HG02588 (cell line): Measurements from ENCODE around the gene CCDC57.

Experiments
- ATAC-seq: cut with Tn5 transposase; IDR thresholded peaks from one replicate; pipeline ENCODE4 v1.9.1; 2021; ENCODE audit warnings: mild to moderate bottlenecking, moderate library complexity; ENCODE audit not compliant: unreplicated experiment

The CCDC57 gene

GRCh38 chr17:82236142-82236971 lies 23.7 kb upstream of the CCDC57 start:
- no peak for ATAC-seq

DNA sequence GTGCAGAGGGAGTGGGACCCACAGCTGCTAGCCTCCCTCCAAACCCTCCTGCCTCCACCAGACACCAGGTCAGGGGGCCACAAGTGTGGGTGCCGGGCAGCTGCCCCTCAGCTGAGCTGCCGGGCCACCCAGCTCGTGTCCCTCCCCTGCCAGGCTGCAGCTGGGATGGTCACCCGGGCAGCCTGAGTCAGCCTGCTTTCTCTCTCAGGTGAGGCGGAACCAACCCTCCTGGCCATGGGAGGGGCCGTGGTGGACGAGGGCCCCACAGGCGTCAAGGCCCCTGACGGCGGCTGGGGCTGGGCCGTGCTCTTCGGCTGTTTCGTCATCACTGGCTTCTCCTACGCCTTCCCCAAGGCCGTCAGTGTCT lies 23.1 kb upstream of the CCDC57 start:
- ATAC-seq: no peak

DNA sequence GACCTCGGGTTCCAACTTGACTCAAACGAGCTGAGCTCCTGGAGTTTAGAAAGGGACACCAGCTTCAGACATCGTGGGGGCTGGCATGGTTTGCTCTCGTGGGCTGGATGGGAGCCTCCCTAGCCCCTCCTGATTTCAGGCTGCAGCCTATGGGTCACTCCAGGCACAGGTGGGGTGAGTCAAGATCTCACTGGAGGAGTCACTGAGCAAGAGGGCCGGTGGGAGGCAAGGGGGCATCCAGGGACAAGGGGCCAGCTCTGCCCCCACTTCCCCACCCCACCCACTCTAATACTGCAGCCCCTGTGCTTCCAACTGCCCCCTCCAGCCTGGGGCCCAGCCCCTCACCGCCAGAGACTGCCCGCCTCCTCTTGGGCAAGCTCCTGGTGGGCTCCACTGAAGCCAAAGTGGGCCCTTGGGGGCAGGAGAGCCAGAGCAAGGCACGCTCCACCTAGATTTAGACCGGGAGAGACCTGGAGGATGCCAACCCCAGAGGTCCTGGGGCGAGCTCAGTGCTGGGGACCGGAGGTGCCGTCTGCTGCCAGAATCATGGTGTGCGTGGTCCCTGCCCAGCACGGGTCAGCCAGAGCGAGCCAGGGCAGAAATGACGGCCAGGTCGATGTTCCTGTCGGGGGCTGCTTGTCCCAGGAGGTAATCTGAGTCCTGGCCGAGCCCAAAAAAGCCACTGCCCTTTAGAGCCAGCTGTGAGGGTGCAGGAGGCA lies 22.6 kb upstream of the CCDC57 start:
- no peak for ATAC-seq

DNA sequence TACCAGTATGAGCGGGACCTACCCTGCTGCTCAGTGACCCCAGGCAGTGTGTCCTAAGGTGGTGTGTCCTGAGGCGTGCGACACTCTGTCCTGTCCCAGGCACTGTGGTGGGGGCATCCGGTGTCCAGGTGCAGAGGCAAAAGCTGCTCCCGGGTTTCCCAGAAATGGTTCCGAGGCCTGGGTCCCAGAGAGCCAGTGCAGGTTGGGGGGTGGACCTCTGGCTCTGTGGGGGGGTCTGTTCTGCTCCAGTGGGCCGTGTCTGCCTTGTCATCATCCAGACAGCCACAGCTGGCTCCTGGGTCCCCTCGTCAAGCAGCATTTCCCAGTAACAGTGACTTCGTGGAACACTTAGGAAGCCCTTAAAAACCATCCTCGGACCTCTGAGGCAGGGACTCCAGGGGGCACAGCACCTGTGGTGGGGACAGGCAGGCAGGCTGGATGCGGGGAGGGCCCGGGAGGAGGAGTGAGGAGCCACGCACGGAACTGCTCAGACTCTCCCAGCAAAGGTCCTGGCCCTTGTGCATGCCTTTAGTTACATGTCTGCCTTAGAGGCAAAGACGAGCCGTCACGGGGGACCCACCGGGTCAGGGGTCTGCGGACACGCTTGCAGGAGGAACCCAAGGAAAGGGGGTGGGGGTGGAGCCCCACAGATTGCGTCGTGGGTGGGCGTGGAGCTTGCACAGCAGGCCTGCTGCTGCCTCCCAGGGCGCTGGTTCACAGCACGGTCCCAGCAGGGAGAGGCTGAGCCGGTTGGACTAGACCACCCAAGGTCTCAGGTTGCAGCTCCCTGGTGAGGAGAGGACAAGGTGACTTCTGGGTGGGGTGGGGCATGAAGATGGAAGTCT lies 21.8 kb upstream of the CCDC57 start:
- ATAC-seq: no peak

DNA sequence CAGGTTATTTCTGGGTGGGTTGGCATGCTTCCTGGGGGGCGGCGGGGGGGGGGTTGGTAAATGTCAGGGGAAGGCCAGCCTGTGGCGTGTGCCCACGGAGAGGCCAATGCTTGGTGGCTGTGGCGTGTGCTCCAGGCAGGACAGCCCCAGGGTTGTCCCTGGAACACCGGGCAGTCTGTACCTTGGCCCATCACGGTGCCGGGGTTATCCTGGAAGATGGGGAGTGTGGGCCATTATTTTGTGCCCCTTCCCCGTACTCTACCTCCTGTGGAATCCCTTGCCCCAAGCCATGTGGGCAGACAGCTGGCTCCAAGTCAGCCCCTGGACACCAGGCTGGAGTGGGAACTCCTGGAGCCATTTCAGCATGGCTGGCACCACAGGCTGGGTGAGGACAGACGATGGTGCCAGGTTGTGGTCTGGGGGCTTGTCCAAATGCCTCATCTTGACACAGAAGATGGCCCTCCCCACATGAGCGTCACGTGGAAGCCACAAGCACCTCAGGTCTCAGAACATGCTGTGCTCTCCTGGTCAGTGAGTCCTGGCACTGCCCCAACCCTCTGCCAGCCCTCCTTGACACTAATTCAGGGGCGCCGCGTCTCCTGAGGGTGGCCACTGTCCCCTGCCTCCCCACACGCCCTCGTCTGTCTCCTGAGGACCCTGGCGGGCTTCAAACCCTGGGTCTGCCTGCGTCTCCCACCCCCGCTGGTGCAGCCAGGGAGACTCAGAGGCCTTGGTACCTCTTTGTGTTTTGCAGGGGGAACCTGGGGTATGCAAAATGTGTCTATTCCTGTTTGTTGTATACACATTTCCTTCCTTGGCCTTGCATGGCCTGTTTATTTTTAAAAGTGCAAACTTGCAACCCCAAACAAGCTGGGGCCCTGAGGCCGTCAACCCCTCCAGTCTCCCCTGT lies 20.5 kb upstream of the CCDC57 start:
- ATAC-seq: no peak

DNA sequence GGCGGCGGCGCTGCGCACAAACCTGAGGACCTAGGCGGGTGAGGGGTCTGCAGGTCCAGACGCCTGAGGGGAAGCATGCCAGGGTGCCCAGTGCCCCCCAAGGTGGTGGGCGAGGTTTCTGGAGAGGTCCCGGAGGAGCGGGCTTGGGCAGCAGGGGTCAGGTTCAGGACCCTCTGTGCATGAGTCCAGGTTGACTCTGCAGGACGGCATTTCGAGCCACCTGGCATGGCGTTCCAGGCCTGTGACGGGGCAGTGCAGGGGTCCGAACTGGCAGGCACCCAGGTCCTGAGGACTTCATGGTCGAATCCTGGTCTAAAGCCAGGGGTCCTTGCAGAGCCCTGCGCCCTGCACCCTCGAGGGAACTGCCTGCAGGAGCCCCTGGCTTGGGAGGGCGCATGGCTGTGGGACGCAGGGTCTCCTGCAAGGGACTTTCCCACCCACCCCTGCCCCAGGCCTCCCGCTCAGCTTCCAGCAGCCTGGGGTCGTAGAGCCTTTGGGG lies 19.7 kb upstream of the CCDC57 start:
- ATAC-seq: no peak

DNA sequence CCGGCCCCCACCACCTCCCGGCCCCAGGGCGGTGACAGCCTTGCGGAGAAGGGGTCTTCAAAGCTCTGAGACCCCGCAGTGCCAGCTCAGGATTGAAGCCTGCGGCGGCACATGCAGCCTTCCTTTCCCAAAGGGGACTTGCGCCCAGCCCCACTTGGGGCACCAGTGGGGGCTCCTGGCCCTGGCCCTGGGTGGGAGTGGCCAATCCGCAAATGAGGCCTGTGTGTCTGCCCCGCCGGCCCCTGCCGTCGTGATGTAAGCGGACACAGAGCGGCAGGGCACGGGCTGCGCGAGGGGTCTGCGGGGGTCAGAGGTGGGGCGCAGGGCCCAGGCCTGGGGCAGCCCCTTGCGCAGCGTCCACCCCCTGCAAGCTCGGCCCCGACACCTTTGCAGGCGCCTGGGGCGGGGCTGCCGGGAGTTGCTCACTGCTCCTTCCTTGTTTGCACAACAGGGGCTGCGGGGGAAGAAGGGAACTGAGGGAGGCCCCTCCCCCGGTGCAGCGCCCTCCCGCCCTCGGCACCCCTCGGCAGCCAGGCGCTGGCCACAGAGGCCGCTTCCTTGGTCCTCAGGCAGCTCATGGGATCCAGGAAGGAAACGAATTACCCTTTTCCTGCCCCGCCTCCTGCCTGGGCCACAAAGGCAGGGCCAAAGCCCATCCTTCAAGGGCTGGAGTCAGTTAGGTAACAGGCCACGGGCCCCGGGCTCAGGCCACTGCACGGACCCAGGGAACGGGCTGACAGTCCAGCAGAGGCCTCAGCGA lies 19.1 kb upstream of the CCDC57 start:
- no peak for ATAC-seq

GRCh38 chr17:82231312-82231561 lies 18.6 kb upstream of the CCDC57 start:
- no peak for ATAC-seq

- peak; percentile 28 for ATAC-seq
Measured at GRCh38 chr17:82230609-82231311, 18.1 kb upstream of the CCDC57 start.

GRCh38 chr17:82229698-82230608 lies 17.3 kb upstream of the CCDC57 start:
- ATAC-seq: no peak

DNA sequence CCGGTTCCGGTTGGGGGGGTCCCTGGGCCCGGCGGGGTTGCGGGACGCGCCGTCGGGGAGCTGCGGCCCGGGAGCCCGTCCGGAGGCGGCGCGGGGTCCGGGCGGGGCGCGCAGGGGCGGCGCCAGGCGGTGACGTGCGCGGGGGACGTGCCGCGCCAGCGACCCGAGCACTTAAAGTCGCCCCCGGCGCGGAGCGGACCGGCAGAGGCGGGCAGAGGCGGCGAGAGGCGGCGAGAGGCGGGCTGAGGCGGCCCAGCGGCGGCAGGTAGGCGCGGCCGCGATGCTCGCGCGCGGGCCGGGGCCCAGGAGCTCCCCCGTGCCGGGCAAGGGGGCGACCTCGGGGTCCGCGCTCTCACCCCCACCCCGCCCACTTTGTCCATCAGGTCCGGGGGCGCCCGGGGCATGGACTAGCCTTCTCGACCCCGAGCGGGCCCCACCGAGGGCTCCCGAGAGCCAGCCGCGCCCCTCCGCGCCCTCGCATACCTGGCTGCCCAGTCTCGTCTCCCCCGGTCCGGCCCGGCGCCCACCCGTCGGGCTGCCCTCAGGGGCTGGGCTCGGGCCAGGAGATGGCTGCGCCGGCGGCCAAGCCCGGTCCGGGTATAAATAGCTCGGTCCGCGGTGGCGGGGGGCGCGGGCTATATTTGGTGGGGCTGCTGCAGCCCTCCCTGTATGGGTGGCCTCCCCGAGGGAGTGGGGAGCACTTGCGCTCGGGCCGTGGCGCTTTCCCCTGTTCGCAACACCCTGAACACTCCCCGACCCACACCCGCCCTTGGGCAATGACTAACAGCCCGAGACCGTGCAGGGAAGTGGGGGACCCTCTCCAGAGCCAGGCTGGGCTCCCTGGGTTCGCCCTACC lies 16.4 kb upstream of the CCDC57 start, which contains the start of gene SLC16A3:
Gene SLC16A3 (plus strand): TSS at position 201 of the 856 bp plus-strand sequence. CDS start 6,967 bp downstream, outside the sequence.
- ATAC-seq: peak; percentile 42

DNA sequence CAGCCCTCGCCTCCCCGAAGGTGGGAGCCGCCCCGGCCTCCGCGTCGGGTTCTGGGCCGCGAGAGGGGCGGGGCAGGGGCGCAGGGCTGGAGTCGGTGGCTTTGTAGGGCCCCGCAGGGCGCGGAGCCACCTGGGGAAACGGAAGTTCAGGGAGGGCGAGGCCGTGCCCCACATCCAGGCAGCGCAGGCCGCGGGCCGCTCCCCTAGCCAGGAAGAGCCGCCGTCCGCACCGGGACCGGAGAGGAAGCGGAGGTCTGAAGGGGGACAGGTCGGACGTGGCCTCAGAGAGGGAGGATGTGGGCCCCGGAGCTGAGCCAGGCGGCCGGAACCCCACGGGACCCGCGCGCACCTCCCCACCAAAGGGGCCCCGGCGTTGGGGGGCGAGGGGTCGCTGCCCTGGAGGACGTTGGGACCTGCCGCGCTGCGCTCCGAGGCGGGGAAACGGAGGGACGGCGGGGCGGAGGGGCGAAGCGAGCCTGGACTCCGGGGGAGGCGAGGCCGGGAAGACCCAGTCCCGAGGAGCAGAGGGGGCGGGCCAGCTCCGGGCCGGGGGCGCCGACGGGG lies 15.7 kb upstream of the CCDC57 start:
- peak; percentile 22 for ATAC-seq

- no peak for ATAC-seq
Measured at GRCh38 chr17:82227629-82228277, 15.1 kb upstream of the CCDC57 start.

DNA sequence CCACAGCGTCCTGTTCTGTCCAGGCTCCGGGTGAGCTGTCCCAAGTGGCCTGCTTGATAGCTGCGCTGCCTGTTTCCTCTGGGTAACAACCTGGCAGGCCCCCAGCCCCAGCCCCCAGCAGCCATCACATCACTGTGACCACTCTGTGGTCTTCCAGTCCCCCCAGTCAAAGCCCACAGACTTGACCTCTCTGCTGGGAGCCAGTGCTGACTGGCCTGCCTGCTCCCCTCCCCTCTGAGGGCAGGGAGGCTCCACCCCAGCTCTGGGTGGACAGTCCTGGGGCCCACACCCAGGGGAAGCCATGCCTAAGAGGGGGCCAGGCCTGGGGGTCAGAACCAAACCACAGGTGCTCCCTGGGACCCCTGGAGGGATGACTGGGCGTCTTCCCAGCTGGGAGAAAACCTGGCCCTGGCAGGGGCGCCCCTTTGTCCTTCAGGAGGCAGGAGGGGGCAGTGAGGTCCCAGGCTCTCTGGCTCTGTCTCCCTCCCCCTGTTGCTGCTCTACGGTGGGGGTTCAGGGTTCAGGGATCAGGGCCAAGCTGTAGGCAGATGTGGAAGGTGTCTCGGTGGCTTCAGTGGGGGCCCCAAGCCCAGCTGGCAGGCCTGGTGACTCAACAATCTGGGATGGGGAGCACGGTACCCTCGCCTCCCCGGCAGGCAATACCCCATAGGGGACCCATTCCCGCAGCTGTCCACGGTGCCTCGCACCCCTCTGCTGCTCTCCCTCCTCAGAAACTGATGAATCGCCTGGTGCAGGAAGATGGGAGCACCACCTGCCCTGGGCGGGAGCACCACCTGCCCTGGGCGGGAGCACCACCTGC lies 14.4 kb upstream of the CCDC57 start:
- no peak for ATAC-seq

GRCh38 chr17:82226146-82226808 lies 13.6 kb upstream of the CCDC57 start:
- no peak for ATAC-seq
